IMR-90 (cell line): Measurements from ENCODE around the gene OSTN. TPM values are rescaled to one million over a fixed set of nuclear protein-coding genes. Genes with fewer than 3 reads are reported as not detected.

Experiments used
- ATAC-seq: fragments of 200-7000 bp; cut with Tn5 transposase; 2 replicates; pipeline ENCODE4 v1.9.1; 2020; ENCODE audit warnings: low read depth, mild to moderate bottlenecking, moderate library complexity
- BruUV-seq: library from RNA; stranded (reverse); fragments of 400-500 nt; replicated peaks from 2 replicates; lab custom pipeline; 2021; lab: Mats Ljungman, UMichigan
- CTCF ChIA-PET: fragments of 300-600 bp; formaldehyde crosslinking; extraction: SDS; loops from one replicate; lab custom pipeline; 2021; ENCODE audit warnings: antibody characterized with exemption; lab: Yijun Ruan, JAX
- POLR2A ChIA-PET: fragments of 300-600 bp; sonication (Branson Sonifier 250); formaldehyde crosslinking; loops from one replicate; lab custom pipeline; 2022; ENCODE audit warnings: antibody characterized with exemption; ENCODE audit not compliant: unreplicated experiment; lab: Charles Lee
- DNase-seq: peaks from one replicate; pipeline ENCODE4 v3.0.0; 2013
- H2AFZ ChIP-seq: replicated peaks from 2 replicates; pipeline ENCODE3; 2013; ENCODE audit warnings: low read length, mild to moderate bottlenecking; ENCODE audit not compliant: poor library complexity
- H2AK5ac ChIP-seq: 2 replicates; pipeline ENCODE4 v1.6.1; 2013; ENCODE audit warnings: low read depth, low read length, inconsistent platforms
- H2AK9ac ChIP-seq: replicated peaks from 2 replicates; pipeline ENCODE3; 2013; ENCODE audit warnings: mild to moderate bottlenecking, low read depth, low read length, moderate library complexity; ENCODE audit not compliant: poor library complexity
- H2BK120ac ChIP-seq: 2 replicates; pipeline ENCODE4 v1.6.1; 2013; ENCODE audit warnings: low read depth, low read length, inconsistent platforms
- H2BK15ac ChIP-seq: 3 replicates; pipeline ENCODE4 v1.6.1; 2013; ENCODE audit warnings: low read depth, low read length, inconsistent platforms
- H2BK20ac ChIP-seq: 2 replicates; pipeline ENCODE4 v1.6.1; 2013; ENCODE audit warnings: low read depth, mild to moderate bottlenecking, inconsistent platforms, low read length, moderate library complexity
- H2BK5ac ChIP-seq: 2 replicates; pipeline ENCODE4 v1.6.1; 2013; ENCODE audit warnings: mild to moderate bottlenecking, low read depth, low read length, inconsistent platforms; ENCODE audit not compliant: poor library complexity, severe bottlenecking
- H3K14ac ChIP-seq: replicated peaks from 2 replicates; pipeline ENCODE4 v1.6.1; 2013; ENCODE audit warnings: low read depth, low read length, inconsistent platforms
- H3K18ac ChIP-seq: 2 replicates; pipeline ENCODE4 v1.6.1; 2013; ENCODE audit warnings: low read depth, low read length, control low read depth
- H3K23ac ChIP-seq: 2 replicates; pipeline ENCODE4 v1.6.1; 2013; ENCODE audit warnings: low read depth, low read length, inconsistent platforms
- H3K27ac ChIP-seq: 2 replicates; pipeline ENCODE4 v1.5.1; 2013; ENCODE audit warnings: mild to moderate bottlenecking, control low read depth, low read length; ENCODE audit not compliant: insufficient read depth
- H3K27me3 ChIP-seq: 2 replicates; pipeline ENCODE4 v1.6.1; 2013; ENCODE audit warnings: low read length; ENCODE audit not compliant: control insufficient read depth, insufficient read depth
- H3K36me3 ChIP-seq: 2 replicates; pipeline ENCODE4 v1.6.1; 2013; ENCODE audit warnings: low read length, mixed read lengths; ENCODE audit not compliant: control insufficient read depth, insufficient read depth
- H3K4ac ChIP-seq: 2 replicates; pipeline ENCODE4 v1.6.1; 2013; ENCODE audit warnings: low read depth, low read length, inconsistent platforms
- H3K4me1 ChIP-seq: 2 replicates; pipeline ENCODE4 v1.6.1; 2013; ENCODE audit warnings: low read length, mixed read lengths; ENCODE audit not compliant: control insufficient read depth, insufficient read depth
- H3K4me2 ChIP-seq: 2 replicates; pipeline ENCODE4 v1.6.1; 2013; ENCODE audit warnings: low read depth, mild to moderate bottlenecking, control low read depth, low read length, moderate library complexity
- H3K4me3 ChIP-seq: 2 replicates; pipeline ENCODE4 v1.5.1; 2013; ENCODE audit warnings: low read depth, mild to moderate bottlenecking, control low read depth, low read length, moderate library complexity; ENCODE audit not compliant: insufficient read depth
- H3K56ac ChIP-seq: 2 replicates; pipeline ENCODE4 v1.6.1; 2013; ENCODE audit warnings: low read length, inconsistent platforms; ENCODE audit not compliant: insufficient read depth; ENCODE audit errors: extremely low read depth
- H3K79me1 ChIP-seq, 2 experiments: 2 replicates each; pipeline ENCODE4 v1.6.1; 2013; ENCODE audit warnings: low read length in 2 of 2, inconsistent platforms in 1 of 2, low read depth in 1 of 2
- H3K9ac ChIP-seq: 2 replicates; pipeline ENCODE4 v1.6.1; 2013; ENCODE audit warnings: low read depth, low read length, control low read depth
- H3K9me1 ChIP-seq: 2 replicates; pipeline ENCODE4 v1.6.1; 2013; ENCODE audit warnings: low read length, inconsistent platforms; ENCODE audit not compliant: insufficient read depth
- H3K9me3 ChIP-seq: 2 replicates; pipeline ENCODE4 v1.6.1; 2013; ENCODE audit warnings: low read length; ENCODE audit not compliant: control insufficient read depth, insufficient read depth
- H4K20me1 ChIP-seq: 2 replicates; pipeline ENCODE4 v1.6.1; 2013; ENCODE audit warnings: low read length, inconsistent platforms; ENCODE audit not compliant: insufficient read depth
- H4K5ac ChIP-seq: 2 replicates; pipeline ENCODE4 v1.6.1; 2013; ENCODE audit warnings: mild to moderate bottlenecking, low read depth, low read length, control low read depth
- H4K8ac ChIP-seq, 2 experiments: 2 replicates each; pipeline ENCODE4 v1.6.1; 2013; ENCODE audit warnings: low read depth in 2 of 2, low read length in 2 of 2, control low read depth in 1 of 2, inconsistent platforms in 1 of 2
- H4K91ac ChIP-seq: 2 replicates; pipeline ENCODE4 v1.6.1; 2013; ENCODE audit warnings: low read depth, low read length, inconsistent platforms; ENCODE audit not compliant: insufficient read depth
- BHLHE40 ChIP-seq: fragments of 150-350 bp; IDR thresholded peaks from 2 replicates; pipeline ENCODE4 v1.6.1; 2016; ENCODE audit warnings: mild to moderate bottlenecking, low read depth, low read length
- CEBPB ChIP-seq: IDR thresholded peaks from 2 replicates; pipeline ENCODE4 v1.6.1; 2012; ENCODE audit warnings: low read depth, low read length, improper control_type of control experiment
- CHD1 ChIP-seq: IDR thresholded peaks from 2 replicates; pipeline ENCODE4 v1.6.1; 2012; ENCODE audit warnings: low read depth, low read length, improper control_type of control experiment
- FOS ChIP-seq: fragments of 150-350 bp; IDR thresholded peaks from 2 replicates; pipeline ENCODE4 v1.6.1; 2016; ENCODE audit warnings: low read depth, low read length
- MAFK ChIP-seq: IDR thresholded peaks from 2 replicates; pipeline ENCODE4 v1.6.1; 2012; ENCODE audit warnings: low read depth, low read length, improper control_type of control experiment
- MAZ ChIP-seq: IDR thresholded peaks from 2 replicates; pipeline ENCODE4 v1.6.1; 2012; ENCODE audit warnings: low read depth, mild to moderate bottlenecking, low read length, improper control_type of control experiment, moderate library complexity, borderline replicate concordance
- MXI1 ChIP-seq: IDR thresholded peaks from 2 replicates; pipeline ENCODE4 v1.6.1; 2012; ENCODE audit warnings: low read depth, mild to moderate bottlenecking, low read length, moderate library complexity, borderline replicate concordance
- NFE2L2 ChIP-seq: fragments of 150-350 bp; IDR thresholded peaks from 2 replicates; pipeline ENCODE4 v1.6.1; 2016; ENCODE audit warnings: low read depth, mild to moderate bottlenecking, low read length
- POLR2A ChIP-seq: IDR thresholded peaks from 2 replicates; pipeline ENCODE4 v1.6.1; 2012; ENCODE audit warnings: mild to moderate bottlenecking, low read depth, low read length
- RFX5 ChIP-seq: IDR thresholded peaks from 2 replicates; pipeline ENCODE4 v1.8.0; 2012; ENCODE audit warnings: low read depth, mild to moderate bottlenecking, low read length, moderate library complexity
- WGBS, 2 experiments: methylation state at CpG; one replicate each; pipeline versions ENCODE4 v1.1.5 to v1.1.7; 2013; ENCODE audit warnings: missing lambda C conversion rate in 2 of 2; ENCODE audit not compliant: insufficient read length in 1 of 2; ENCODE audit errors: extremely low coverage in 2 of 2; 5-methylcytosine and 5-hydroxymethylcytosine counted together
- dilution Hi-C: fragments of 300-500 bp; cut with HindIII; formaldehyde crosslinking; loops from one replicate; pipeline ENCODE4 v1.14.3; 2018; ENCODE audit warnings: low sequenced_read_pairs; ENCODE audit not compliant: unreplicated experiment
- in situ Hi-C: fragments of 300-500 bp; cut with MboI; formaldehyde crosslinking; loops from 3 replicates; pipeline ENCODE4 v1.14.3; 2019; ENCODE audit warnings: low sequenced_read_pairs, inconsistent platforms, mixed read lengths
- intact Hi-C: fragments of 100-400 bp; cut with micrococcal nuclease; formaldehyde crosslinking; loops from 2 replicates; pipeline ENCODE4 v1.10.0; 2022
- polyA plus RNA-seq, 3 experiments: library from polyadenylated mRNA; depleted of rRNA; stranded (reverse); fragments of >200 nt; gene quantifications; 2 replicates each; pipeline ENCODE4 v1.2.3, GENCODE V29; 2012; ENCODE audit warnings: low replicate concordance in 1 of 3
- total RNA-seq: library from RNA; depleted of rRNA; stranded (reverse); fragments of >200 nt; gene quantifications from 2 replicates; pipeline ENCODE4 v1.2.3, GENCODE V29; 2012

OSTN gene
- total and polyA plus RNA-seq, 2 of the 4 experiments (the other 2 are of a cell fraction) = not detected

DNA sequence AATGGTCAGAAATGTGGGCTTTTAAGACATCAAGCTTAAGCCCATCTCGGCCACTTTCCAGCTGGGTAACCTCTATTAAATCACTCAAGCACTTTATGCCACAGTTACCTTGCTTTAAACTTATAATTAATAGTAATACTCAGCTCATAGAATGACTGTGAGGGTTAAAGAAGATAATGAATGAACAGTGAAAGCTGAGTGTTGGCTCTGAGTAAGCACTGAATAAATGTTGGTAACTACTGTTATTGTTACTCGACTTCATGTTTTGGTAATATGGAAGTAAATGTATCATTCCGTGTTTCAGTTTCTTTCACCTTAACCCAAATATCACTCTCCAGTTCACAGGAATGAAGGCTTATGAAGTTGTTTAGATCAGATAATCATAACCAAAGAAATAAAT lies 23.9 kb upstream of the OSTN start:
- Histone ChIP-seq H2AK5ac (no peak overlapping the region), H2AFZ (no peak overlapping the region), H2BK120ac (no peak overlapping the region), H3K79me1 (no peaks in the 10 kb centered on the region), H2BK20ac (no peak overlapping the region), H3K23ac (no peak overlapping the region), H3K4me1 (no peaks in the 10 kb centered on the region), H3K56ac (no peak overlapping the region), H3K27me3 (no peaks in the 10 kb centered on the region), H4K5ac (no peak overlapping the region), H3K4me2 (no peak overlapping the region), H2BK15ac (no peak overlapping the region), H4K20me1 (no peaks in the 10 kb centered on the region), H3K18ac (no peak overlapping the region), H4K8ac (no peak overlapping the region), H3K4ac (no peak overlapping the region), H3K36me3 (no peaks in the 10 kb centered on the region), H3K9me3 (no peaks in the 10 kb centered on the region), H3K14ac (no peak overlapping the region), H3K4me3 (no peak overlapping the region), H2AK9ac (no peak overlapping the region), H3K9ac (no peak overlapping the region), H4K91ac (no peak overlapping the region), H3K27ac (no peak overlapping the region), H2BK5ac (no peak overlapping the region), H3K9me1 (no peaks in the 10 kb centered on the region)
- WGBS, 2 experiments = no CpG with 5 or more reads among the region's 3 CpGs
- TF ChIP-seq MXI1 = no peak
- TF ChIP-seq RFX5 = no peak
- TF ChIP-seq POLR2A = no peak
- no peak for TF ChIP-seq CEBPB
- no peak for TF ChIP-seq CHD1
- TF ChIP-seq FOS = no peak
- no peak for TF ChIP-seq BHLHE40
- TF ChIP-seq MAFK = no peak
- no peak for TF ChIP-seq NFE2L2
- TF ChIP-seq MAZ = no peak
- ChIA-PET CTCF (no interaction called here), POLR2A (no interaction called here)
- intact Hi-C loops (no loop called here), in situ Hi-C loops (no loop called here), dilution Hi-C loops (no loop called here)
- BruUV-seq = no TSS peak
- DNase-seq (no peak), ATAC-seq (no peak)
